ENCODE data around the gene GNGT1.
"Not testable (repeated sequence)": the region's sequence is repeated elsewhere in the genome, so short reads cannot be mapped to it uniquely, and the experiment has no call there.

DNA sequence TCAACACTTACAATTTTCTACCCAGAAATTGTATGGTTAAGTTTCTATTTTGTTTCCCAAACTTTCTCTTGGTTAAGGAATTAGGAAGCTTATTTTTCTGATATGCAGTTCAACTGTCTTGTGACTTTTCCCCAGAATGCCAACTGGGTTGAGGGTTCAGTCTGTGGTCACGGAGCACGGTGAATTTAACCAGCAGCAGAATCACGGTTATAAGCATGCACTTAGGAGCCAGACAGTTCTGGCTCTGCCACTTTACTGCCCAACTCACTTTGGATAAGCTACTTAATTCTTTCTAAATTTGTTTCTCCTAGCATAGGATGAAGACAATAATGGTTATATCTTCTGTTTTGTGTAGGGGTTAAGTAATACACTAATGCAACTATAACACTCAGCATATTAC is 4.9 kb downstream of the GNGT1 start:
- TF ChIP-seq, protein P1, sequence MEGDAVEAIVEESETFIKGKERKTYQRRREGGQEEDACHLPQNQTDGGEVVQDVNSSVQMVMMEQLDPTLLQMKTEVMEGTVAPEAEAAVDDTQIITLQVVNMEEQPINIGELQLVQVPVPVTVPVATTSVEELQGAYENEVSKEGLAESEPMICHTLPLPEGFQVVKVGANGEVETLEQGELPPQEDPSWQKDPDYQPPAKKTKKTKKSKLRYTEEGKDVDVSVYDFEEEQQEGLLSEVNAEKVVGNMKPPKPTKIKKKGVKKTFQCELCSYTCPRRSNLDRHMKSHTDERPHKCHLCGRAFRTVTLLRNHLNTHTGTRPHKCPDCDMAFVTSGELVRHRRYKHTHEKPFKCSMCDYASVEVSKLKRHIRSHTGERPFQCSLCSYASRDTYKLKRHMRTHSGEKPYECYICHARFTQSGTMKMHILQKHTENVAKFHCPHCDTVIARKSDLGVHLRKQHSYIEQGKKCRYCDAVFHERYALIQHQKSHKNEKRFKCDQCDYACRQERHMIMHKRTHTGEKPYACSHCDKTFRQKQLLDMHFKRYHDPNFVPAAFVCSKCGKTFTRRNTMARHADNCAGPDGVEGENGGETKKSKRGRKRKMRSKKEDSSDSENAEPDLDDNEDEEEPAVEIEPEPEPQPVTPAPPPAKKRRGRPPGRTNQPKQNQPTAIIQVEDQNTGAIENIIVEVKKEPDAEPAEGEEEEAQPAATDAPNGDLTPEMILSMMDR (IDR thresholded peaks at IDR 0.05 in 8 of 11, conservative IDR thresholded peaks at IDR 0.05 in 3 of 11) = not testable (repeated sequence)
- TF ChIP-seq POLR2A (IDR thresholded peaks at IDR 0.05) = not testable (repeated sequence)

Data from spleen (tissue), 7 donors.